OCI-M2 (cell line): ENCODE measurements around the gene ANKFN1.
"Not testable (repeated sequence)": the region's sequence is repeated elsewhere in the genome, so short reads cannot be mapped to it uniquely, and the experiment has no call there.

ENCODE experiments used
- DNase-seq: peaks from one replicate; lab custom pipeline; 2025; ENCODE audit not compliant: unreplicated experiment; lab: John Stamatoyannopoulos, UW

Gene ANKFN1

GRCh38 chr17:56274491-56274890 lies 121.2 kb downstream of the ANKFN1 start:
- DNase-seq: no peak

DNA sequence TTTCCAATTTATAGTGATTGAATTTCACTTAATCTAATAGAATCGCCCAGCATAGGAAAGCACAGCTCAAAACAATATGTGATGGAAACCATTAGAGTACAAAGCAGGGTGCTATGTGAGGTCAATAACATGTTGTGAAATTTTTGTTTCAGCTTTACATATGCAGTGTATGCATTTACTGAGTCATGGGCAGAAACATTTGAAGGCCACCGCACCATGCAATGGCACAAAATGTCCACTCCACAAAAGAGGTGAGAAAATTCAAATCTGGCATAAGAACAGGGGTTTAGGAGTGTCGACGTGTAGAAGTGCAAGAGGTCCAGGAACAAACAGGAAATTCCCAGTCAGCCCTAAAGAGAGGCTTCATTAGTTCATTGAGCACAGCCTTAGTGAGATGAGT lies 131.2 kb downstream of the ANKFN1 start:
- no peak for DNase-seq

DNA sequence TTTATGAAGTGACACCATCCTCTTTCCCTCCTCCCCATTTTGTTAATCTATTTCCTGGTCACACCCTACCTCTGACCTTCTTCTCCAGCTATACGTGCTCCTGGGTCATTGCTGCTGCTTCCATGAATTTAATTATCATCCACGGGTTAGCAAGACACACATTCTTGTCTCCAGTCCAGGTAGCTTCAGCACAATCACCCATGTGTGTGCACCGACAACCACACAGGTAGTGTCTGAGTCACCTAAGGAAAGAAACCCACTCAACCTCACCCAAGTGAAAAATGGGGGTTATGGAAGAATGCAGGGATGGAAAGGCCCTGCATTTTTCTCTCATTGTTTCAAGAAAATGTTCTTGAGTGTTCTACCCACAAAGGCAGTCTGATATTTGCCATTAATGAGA lies 135.5 kb downstream of the ANKFN1 start:
- not testable (repeated sequence) for DNase-seq

GRCh38 chr17:56289321-56289720 lies 136.0 kb downstream of the ANKFN1 start:
- DNase-seq: no peak

GRCh38 chr17:56290101-56290801 lies 137.0 kb downstream of the ANKFN1 start:
- no peak for DNase-seq

GRCh38 chr17:56290802-56291118 lies 137.5 kb downstream of the ANKFN1 start:
- DNase-seq: no peak

- no peak for DNase-seq
Observed at GRCh38 chr17:56291226-56291805, 138.0 kb downstream of the ANKFN1 start.

GRCh38 chr17:56292010-56292409 lies 138.7 kb downstream of the ANKFN1 start:
- no peak for DNase-seq

DNA sequence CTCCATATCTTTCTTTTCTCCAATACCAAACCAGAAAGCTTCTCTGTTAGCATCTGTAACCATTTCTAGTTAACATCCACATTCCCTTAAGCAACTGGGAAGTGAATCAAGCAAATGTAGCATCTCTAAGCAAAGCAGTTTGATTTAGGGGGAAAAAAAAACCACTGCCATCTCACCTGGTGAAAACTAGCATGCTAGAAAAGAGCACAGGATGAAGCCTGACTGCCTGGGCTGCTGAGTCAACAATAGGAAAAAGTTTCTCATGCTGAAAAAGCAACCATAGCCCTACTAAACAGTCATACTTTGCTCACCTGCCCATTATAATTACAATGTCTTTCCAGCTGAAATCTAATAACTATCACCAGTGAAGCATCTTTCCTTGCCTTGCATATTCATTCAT lies 139.3 kb downstream of the ANKFN1 start:
- no peak for DNase-seq

DNA sequence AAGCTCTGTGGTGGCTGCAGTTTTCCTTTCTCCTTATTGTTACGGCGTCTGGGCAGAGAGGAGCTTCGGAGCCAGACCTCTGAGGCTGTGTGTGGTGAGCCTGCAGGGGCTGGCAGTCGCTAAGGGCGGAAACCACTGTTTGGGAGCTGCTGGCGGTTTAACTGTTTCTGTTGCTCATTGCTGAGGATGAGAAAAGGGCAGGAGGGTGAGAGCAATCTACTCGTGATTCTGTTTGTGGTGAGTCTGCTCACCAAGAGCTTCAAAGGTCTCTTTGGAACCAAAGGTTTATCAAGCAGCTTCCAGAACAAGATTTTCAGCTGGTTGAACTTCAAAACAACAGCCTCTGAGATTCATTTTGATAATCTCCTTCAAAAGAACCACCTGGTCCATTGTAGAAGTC lies 143.9 kb downstream of the ANKFN1 start:
- DNase-seq: no peak

GRCh38 chr17:56298846-56299245 lies 145.6 kb downstream of the ANKFN1 start:
- DNase-seq: no peak

GRCh38 chr17:56300144-56300543 lies 146.9 kb downstream of the ANKFN1 start:
- no peak for DNase-seq

DNA sequence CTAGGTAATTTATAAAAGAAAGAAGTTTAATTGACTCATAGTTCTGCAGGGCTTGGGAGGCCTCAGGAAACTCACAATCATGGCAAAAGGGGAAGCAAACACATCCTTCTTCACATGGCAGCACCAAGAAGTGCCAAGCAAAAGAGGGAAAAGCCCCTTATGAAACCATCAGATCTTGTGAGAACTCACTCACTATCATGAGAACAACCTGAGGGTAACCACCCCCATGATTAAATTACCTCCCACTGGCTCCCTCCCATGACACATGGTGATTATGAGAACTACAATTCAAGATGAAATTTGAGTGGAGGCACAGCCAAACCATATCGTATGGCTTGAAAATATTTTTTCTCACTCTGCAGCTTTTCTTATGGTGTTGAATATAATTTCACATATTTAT lies 151.7 kb downstream of the ANKFN1 start:
- DNase-seq: no peak

- no peak for DNase-seq
Observed at GRCh38 chr17:56309897-56310296, 156.6 kb downstream of the ANKFN1 start.

GRCh38 chr17:56310782-56311181 lies 157.5 kb downstream of the ANKFN1 start:
- no peak for DNase-seq

DNA sequence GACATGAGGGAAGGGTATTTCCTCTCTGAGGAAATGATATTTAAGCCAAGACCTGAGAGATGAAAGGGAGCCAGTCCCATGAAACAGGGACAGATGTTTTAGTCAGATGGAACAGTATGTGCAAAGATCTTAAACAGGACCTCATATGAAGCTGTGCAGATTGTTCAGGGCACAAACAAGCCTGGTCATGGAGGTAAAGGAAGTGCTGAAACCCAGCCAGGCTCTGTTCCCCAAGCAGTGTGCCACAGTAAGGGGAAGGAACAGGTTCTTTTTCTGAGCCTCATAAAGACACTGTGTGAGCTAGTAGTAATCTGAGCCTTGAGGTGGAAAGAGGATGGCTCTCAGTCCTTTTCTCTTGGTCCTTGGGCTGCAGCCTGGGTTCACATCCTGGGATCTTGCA lies 159.9 kb downstream of the ANKFN1 start:
- no peak for DNase-seq

- DNase-seq: no peak
Observed at GRCh38 chr17:56314026-56314425, 160.8 kb downstream of the ANKFN1 start.

DNA sequence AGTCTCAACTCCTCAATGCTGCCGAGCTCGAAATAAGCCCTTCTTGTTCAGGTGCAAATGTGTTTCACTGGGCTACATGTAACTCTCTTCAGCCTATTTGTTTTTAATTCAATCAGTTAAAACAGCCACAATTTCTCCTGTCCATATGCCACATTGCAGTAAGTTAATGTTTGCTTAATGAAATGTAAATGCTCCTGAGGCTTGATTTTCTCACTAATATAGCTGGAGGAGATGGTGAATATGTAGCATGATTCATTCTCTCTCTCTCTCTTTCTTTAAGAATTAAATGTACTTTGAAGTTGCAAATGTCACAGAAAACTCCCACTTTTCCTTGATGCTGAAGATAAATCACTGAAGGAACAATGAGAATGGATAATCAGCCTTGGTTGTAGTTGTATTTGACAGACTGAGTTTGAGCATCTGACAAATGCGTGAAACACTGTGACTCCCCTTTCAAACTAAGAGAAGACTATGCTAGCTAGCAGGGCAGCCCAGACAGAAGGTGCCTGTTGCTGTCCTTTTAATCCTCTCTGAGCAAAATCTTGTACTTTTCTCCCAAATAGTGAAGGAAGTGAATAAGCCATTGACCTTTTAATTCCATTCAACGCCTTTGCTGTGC lies 161.8 kb downstream of the ANKFN1 start:
- no peak for DNase-seq

DNA sequence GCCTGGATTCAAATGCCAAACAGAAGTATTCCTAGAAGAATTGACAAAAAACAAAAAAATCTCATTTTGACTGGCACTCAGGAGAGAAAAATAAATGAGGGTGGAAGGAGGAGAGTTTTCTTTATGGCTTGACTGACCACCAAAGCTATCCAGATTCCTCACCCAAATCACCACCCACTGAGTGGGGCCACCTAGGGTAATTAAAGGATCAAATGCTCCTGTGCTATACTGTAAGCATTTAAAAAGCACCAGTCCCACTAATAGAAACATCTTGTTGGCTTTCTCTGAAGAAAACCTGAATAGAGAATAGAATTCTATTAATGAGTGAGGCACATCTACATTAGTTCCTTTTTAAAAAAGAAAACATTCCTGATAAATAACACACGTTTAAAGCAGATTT lies 163.3 kb downstream of the ANKFN1 start:
- no peak for DNase-seq

- no peak for DNase-seq
Observed at GRCh38 chr17:56317351-56318208, 164.3 kb downstream of the ANKFN1 start.

DNA sequence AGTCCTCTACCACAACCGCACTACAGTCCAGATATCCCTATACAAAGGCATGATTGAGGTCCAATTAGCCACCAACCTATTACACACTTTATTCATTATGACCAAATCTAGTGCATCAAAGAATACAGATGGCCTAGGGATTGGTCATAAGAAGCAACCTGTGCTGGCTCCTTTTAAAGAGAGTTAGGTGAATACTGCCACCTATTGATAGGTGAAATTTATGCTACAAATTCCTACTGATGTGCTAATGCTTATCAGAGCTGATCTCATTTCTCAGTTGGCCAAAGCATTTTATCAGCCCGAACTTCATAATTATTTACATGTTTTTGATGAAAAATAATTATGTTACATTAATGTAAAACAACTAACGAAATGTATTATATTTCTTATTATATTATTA lies 166.3 kb downstream of the ANKFN1 start:
- DNase-seq: no peak

- DNase-seq: no peak
Observed at GRCh38 chr17:56320443-56320842, 167.2 kb downstream of the ANKFN1 start.
